ENCODE results near the gene THOC6. TPM values are rescaled to one million over a fixed set of nuclear protein-coding genes. Genes with fewer than 3 reads are reported as not detected.

Gene THOC6
- total RNA-seq, 1 donor from 2014 or later, result 62.4 TPM

DNA sequence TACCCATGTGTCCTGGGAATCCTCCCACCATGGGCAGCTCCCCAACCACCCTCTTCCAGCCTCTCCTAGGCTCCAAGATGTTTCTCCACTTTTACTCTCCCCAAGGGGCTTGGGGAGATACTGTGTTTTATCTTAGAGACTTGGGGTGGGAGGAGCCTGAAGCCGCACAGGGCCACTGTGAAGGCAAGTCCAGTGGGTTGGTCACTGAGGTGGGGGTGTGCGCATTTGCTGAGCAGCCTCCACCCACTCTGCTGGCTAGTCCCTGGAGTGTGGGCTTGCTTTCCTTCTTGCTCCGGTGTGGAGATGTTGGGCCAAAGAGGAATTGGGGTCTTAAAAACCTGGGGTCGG, 15.2 kb upstream of the THOC6 start:
- no peaks in the 10 kb centered on the region for H3K36me3 Mint-ChIP-seq
- TF ChIP-seq, protein P1, sequence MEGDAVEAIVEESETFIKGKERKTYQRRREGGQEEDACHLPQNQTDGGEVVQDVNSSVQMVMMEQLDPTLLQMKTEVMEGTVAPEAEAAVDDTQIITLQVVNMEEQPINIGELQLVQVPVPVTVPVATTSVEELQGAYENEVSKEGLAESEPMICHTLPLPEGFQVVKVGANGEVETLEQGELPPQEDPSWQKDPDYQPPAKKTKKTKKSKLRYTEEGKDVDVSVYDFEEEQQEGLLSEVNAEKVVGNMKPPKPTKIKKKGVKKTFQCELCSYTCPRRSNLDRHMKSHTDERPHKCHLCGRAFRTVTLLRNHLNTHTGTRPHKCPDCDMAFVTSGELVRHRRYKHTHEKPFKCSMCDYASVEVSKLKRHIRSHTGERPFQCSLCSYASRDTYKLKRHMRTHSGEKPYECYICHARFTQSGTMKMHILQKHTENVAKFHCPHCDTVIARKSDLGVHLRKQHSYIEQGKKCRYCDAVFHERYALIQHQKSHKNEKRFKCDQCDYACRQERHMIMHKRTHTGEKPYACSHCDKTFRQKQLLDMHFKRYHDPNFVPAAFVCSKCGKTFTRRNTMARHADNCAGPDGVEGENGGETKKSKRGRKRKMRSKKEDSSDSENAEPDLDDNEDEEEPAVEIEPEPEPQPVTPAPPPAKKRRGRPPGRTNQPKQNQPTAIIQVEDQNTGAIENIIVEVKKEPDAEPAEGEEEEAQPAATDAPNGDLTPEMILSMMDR (IDR thresholded peaks at IDR 0.05; ENCODE audit: unreplicated experiment), result no peak
- peak overlapping the region; percentile 94 for H3K27ac Mint-ChIP-seq
- H3K4me3 Mint-ChIP-seq, result no peak overlapping the region
- H3K9me3 Mint-ChIP-seq, result no peaks in the 10 kb centered on the region
- DNase-seq (ENCODE audit: low spot score in 2 of 2, unreplicated experiment in 2 of 2), result no peak
- H3K4me1 Mint-ChIP-seq, result peaks cover 67% of the 10 kb centered on the region
- H3K27me3 Mint-ChIP-seq (ENCODE audit: low read depth), result peaks cover 62% of the 10 kb centered on the region

DNA sequence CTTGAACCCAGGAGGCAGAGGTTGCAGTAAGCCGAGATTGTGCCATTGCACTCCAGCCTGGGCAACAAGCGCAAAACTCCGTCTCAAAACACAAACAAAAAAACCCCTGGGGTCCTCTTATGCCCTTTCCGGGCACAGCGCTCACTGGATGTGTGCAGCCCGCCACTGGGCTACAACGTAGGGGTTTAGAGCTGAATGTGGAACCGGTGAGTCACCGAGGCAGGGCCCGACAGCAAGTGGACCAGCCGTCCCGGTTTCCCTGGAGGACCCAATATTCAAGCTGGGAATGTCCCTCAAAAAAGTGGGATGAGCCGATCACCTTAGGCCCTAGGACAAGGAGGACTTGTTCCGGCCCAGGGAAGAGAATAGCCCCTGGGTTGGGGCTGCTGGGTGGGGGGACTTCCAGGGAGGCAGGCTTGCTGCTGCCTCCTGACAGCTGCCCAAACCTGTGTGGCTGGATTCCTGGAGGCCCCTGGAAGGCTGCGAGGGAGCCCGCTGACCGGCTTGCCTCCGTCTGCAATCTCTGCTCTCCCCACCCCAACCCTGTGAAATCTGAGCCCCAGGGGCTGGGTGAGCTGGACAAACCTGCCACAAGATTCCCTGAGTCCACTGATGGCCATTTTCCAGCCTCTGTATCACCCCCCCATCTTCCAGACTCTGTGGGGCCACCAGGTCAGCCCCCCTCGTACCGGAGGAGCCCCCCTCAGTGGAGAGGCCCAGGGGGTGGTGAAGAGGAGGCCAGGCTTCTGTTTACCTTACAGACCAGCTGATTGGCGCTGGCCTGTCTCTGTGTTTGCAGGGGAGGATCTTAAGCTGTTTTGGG, 14.1 kb upstream of the THOC6 start:
- peak overlapping the region; percentile 94 for H3K27ac Mint-ChIP-seq
- no peaks in the 10 kb centered on the region for H3K9me3 Mint-ChIP-seq
- H3K36me3 Mint-ChIP-seq, result no peaks in the 10 kb centered on the region
- peaks cover 74% of the 10 kb centered on the region for H3K4me1 Mint-ChIP-seq
- peaks cover 68% of the 10 kb centered on the region for H3K27me3 Mint-ChIP-seq (ENCODE audit: low read depth)
- peak; percentile 82 to 92 for DNase-seq (ENCODE audit: low spot score in 2 of 2, unreplicated experiment in 2 of 2)
- H3K4me3 Mint-ChIP-seq, result peak overlapping the region; percentile 39
- TF ChIP-seq, protein P1 (IDR thresholded peaks at IDR 0.05; ENCODE audit: unreplicated experiment), result no peak

DNA sequence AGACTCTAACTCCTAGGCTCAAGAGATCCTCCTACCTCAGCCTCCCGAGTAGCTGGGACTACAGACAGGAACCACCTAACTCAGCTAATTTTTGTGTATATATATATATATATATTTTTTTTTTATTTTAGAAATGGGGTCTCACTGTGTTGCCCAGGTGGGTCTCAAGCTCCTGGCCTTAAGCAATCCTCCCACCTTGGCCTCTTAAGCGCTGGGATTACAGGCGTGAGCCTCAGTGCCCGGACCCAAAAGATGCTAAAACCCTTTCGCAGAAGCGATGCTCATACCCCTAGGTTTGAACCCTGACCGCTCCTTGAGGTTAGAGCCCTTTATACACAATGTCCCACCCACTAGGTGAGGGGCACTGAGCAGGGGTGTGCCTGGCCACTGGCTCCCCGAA, 13.3 kb upstream of the THOC6 start:
- Mint-ChIP-seq H3K27me3 (ENCODE audit: low read depth) (peaks cover 68% of the 10 kb centered on the region), H3K4me1 (peaks cover 76% of the 10 kb centered on the region), H3K9me3 (no peaks in the 10 kb centered on the region), H3K27ac (peak overlapping the region; percentile 94), H3K4me3 (no peak overlapping the region), H3K36me3 (peaks cover 3% of the 10 kb centered on the region)
- no peak for DNase-seq (ENCODE audit: low spot score in 2 of 2, unreplicated experiment in 2 of 2)
- TF ChIP-seq, protein P1 (IDR thresholded peaks at IDR 0.05; ENCODE audit: unreplicated experiment), result no peak

DNA sequence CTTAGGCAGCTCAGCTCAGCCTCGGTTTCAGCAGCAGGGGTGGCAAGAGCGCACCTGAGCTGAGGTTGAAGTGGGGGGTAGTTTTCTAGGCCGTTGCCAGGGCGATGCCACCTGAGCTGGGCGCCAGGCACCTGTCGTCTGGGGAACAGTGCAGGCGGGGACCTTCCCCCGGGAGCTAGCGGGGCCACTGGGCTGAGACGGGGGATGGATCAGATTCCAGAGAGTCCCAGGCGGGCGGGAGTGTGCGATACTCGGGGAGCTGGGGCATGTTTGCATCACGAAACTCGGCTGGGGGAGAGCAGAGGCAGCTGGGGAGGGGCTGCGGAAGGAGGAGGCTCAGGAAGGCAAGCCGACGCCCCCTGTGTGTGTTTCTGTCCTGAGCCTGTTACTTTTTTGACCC, 11.6 kb upstream of the THOC6 start:
- H3K4me1 Mint-ChIP-seq, result peaks cover 77% of the 10 kb centered on the region
- H3K36me3 Mint-ChIP-seq, result peaks cover 4% of the 10 kb centered on the region
- H3K27me3 Mint-ChIP-seq (ENCODE audit: low read depth), result peaks cover 60% of the 10 kb centered on the region
- no peaks in the 10 kb centered on the region for H3K9me3 Mint-ChIP-seq
- H3K27ac Mint-ChIP-seq, result peak overlapping the region; percentile 97
- TF ChIP-seq, protein P1 (IDR thresholded peaks at IDR 0.05; ENCODE audit: unreplicated experiment), result no peak
- DNase-seq (ENCODE audit: low spot score in 2 of 2, unreplicated experiment in 2 of 2), result peak in 1 of 2 experiments; percentile 64
- H3K4me3 Mint-ChIP-seq, result peak overlapping the region; percentile 60

DNA sequence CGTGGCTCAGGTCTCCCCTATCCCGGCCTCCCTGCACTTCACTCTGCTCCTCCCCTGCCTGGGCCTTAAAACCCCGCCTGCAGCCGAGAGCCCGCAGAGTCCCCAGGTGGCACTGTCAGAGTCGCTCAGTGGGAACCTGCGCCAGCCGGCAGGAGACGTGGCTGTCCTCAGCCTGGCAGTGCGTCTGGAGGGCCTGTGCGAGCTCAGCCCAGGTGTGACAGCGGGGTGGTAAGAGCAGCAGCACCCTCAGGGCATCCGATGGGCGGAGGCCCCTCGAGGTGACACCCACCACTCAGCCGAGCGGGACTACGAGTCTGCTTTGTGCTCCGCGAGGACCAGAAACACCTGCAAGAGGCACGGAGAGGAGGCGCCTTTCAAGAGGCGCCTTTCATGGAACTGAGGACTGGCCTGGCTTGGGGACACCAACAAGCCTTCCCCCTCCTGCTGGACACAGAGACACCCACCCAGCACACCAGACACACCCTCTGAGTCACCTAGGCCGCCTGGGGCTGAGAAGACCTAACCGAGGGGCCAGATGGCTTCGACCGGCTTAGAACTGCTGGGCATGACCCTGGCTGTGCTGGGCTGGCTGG, 10.9 kb upstream of the THOC6 start, which contains the start of gene CLDN9:
CLDN9 (plus strand) TSS at position 96 of the 593 bp plus-strand sequence; CDS start at position 536, 440 bp downstream.
- H3K36me3 Mint-ChIP-seq, result peaks cover 4% of the 10 kb centered on the region
- TF ChIP-seq, protein P1 (IDR thresholded peaks at IDR 0.05; ENCODE audit: unreplicated experiment), result no peak
- peaks cover 56% of the 10 kb centered on the region for H3K27me3 Mint-ChIP-seq (ENCODE audit: low read depth)
- H3K27ac Mint-ChIP-seq, result peak within 1 kb of the TSS; percentile 97
- H3K9me3 Mint-ChIP-seq, result no peaks in the 10 kb centered on the region
- peak within 1 kb of the TSS; percentile 60 for H3K4me3 Mint-ChIP-seq
- peak in 1 of 2 experiments; percentile 60 for DNase-seq (ENCODE audit: low spot score in 2 of 2, unreplicated experiment in 2 of 2)
- peaks cover 70% of the 10 kb centered on the region for H3K4me1 Mint-ChIP-seq

Data from mesothelial cell of epicardium (in vitro differentiated cells).